HG03571 (cell line): Measurements from ENCODE around the gene DSCAML1.

ENCODE experiments used
- ATAC-seq: cut with Tn5 transposase; IDR thresholded peaks from one replicate; pipeline ENCODE4 v1.9.1; 2021; ENCODE audit not compliant: unreplicated experiment

DSCAML1 gene

DNA sequence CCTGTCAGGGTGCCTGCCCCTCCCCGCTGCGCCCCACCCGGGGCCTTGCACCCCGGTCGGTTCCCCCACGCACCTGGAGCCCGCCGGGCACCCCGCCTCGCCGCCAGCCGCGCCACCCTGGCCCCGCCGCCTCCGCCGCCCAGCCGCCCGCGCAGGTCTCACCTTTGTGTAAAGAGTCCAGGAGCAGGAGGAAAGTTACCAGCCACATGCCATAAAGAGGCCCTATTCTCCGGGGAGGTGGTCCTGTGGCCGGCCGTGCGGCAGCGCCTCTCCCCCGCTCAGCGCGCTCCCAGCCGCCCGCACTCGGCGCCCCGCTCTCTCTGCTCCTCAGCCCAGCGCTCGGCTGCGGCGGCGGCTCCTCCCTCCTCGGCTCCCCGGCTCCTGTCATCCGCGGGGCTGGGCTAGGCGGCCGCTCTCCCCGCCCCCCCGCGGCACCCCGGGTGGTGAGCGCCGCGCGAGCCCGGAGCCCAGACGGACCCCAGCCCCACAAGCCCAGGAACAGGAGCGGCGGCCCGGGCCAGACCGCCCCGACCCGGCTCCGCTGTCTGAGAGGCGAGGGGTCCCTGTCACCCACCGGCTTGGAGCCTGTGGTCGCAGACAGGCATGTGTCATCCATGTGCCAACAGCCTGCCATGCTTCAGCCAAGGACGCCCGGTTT, at the start of gene DSCAML1:
Gene DSCAML1 (minus strand): TSS at position 345 of the 658 bp plus-strand sequence. CDS start 137 bp downstream, at position 208.
- no peak for ATAC-seq

- no peak for ATAC-seq
Observed at GRCh38 chr11:117843666-117844484, 46.9 kb upstream of the DSCAML1 start.

DNA sequence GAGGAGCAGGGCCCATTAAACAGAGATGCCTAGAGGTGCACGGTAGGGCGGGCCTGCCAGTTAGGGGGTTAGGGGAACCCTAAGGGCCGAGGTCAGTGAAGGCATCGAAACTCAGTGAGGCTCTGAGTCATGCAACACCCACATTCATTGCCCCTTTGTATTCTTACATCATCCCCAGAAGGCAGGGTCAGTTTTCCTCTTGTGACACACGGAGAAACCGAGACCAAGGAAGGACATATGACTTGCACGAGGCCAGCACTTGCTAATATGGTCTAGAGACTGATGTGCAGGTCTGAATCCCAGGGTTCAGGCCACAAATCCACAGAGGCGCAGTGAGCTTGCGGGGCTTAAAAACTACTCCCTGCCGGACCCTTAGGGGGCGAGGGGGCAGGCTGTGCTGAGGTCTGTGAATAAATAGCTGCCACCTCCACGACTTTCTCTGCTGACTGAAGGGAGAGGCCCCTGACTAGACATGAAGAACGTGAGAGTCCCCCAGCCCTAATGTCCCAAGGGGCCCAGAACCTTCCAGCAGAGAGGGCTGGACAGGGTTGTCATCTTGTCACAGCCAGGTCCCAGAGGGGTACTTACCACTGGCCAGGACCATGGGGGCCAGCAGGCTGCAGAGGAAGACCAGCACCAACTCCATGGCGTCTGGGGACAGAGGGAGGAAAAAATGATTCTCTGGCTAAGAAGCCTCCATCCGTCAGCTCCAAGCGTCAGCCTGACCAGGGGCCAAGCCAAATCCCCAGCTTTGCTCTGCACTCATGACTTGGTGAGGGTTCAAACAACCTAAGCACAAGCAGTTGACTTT, 45.3 kb upstream of the DSCAML1 start:
- no peak for ATAC-seq

DNA sequence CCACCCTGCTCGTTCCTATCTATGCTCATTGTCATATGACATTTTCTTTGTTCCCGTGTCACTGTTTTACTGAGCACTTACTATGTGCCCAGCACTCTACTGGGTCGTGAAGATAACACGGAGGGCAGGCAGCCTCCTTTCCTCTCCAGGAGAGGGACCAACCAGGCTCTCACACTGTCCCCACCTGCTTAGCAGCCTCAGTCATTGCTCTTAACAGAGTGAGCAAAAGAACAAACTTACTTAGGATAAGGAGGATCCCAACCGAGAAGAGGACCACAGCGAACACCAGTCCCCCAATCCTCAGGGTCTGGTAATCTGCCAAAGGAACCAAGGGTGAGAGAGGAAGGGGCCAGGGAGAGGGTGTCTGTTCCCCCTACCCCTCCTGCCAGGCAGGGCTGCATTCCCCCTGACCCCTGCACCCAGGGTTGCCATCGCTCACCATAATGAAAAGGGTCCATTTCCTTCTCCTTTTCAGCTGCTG, 44.6 kb upstream of the DSCAML1 start:
- no peak for ATAC-seq

- no peak for ATAC-seq
Observed at GRCh38 chr11:117840881-117841550, 44.0 kb upstream of the DSCAML1 start.

DNA sequence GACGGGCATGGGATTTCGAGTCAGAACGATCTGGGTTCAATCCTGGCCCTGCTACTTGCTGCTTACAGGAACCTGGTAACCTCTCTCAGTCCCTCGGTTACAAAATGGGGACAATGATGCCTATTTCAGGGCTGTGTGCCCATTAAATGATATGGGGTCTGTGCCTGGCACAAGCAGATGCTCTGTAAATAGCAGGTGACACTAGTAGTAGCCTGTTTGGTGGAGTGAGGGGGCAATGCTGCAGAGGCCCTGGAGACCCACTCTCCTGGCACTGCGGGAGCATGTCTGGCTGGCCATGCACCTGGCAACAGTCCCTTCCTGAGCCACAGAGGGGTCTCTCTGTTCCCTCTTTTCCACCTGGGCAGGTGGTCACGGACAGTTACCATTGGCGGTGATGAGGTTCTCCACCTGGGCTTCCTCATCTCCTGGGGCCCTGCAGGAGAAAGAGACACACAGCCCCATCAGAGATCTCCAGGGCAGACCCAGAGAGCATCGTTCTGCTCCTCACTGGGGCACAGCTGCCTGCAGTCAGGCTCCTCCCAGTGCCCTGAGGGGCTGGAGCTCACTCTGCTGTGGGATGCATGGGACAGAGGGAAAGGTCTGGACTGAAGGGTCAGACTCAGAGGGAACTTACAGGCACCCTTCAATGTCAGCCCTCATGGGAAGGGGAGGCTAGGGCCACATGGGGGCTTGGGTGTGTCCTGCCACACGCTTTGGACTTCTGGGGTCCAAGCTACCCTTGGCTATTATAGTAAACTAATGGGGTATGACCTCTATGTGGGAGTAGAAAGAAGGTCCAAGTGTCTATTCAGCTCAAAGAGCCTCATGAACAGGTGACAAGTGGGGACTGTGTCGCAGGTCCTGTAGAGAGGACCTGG, 43.2 kb upstream of the DSCAML1 start:
- ATAC-seq = no peak

- no peak for ATAC-seq
Observed at GRCh38 chr11:117839380-117839881, 42.4 kb upstream of the DSCAML1 start.

- ATAC-seq = no peak
Observed at GRCh38 chr11:117838901-117839300, 41.9 kb upstream of the DSCAML1 start.

DNA sequence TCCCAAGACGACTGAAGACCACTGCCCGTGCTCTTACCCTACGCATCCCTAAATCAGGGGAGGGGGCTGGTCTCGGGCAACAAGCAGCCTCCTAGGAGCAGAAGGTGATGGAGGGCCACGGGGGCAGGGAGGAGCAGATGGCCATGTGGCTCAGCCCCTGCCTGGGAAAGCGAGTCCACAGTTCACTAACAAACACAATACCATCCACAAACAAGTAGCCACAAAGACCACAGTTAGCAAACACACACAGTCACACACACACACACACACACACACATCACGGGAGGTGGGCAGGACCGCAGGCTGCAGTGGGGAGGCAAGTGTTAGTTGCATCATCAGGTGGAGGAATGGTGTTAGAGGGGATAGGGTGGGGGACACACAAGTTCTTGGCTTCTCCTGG, 40.8 kb upstream of the DSCAML1 start:
- ATAC-seq = no peak

GRCh38 chr11:117837070-117837776, 40.2 kb upstream of the DSCAML1 start:
- no peak for ATAC-seq

GRCh38 chr11:117836077-117836960, 39.3 kb upstream of the DSCAML1 start:
- no peak for ATAC-seq

GRCh38 chr11:117835576-117835975, 38.6 kb upstream of the DSCAML1 start:
- no peak for ATAC-seq

DNA sequence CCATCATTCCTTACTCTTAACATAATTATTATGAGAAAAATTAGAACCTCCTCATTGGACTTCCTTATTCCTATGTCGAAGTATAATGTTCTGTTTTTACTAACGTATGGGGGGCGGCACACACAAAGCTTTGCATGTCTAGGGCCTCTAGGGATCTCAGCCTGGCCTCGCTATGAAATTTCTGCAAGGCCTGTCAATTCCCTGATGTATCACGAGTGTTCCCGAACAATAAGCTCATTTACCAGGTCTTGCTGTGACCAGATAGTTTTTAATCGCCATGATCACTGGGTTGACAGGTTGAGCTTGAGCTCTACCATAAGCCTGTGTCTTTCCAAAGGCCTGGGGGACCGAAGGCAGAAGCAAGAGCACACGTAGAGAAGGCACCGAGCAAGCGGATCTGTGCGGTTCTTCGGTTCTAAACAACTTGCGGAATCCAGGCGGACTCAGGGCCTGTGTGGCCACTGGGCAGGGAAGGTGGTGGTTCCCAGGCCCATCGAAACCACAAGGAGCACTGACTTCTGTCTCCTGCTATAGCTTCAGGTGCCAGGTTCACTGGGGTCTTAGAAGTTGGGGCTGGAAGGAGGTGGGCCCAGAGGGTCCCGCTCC, 37.9 kb upstream of the DSCAML1 start:
- ATAC-seq = no peak

- ATAC-seq = no peak
Observed at GRCh38 chr11:117834068-117834810, 37.2 kb upstream of the DSCAML1 start.

DNA sequence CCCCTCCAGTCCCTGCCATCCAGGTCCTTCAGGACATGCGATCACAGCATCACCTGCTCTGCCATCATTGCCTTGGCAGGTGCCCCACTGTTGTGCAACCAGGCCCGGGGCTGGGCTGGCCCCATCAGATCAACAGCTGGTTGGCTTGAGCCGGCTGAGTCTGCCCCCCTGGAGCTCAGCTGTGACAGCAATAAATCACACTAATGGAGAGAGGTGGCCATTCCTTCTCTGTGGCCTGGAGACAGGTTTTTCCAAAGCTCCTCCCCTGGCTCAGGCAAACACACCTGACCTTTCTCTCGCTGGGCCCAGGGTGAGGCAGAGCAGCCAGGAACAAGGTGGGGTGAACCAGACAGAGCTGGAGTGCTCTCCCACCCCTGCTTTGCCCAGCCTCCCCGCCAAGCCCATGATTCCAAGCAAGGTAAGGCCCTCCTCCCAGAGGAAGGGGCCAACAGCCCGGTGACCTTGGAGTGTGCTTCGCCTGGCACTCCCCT, 36.4 kb upstream of the DSCAML1 start:
- ATAC-seq = no peak

- no peak for ATAC-seq
Observed at GRCh38 chr11:117832511-117832910, 35.5 kb upstream of the DSCAML1 start.
